NB4 (cell line): ENCODE data around the gene MCTP1.

Experiments
- DNase-seq: peaks from one replicate; pipeline ENCODE4 v3.0.0; 2010; ENCODE audit warnings: low read depth
- H3K4me3 ChIP-seq: one replicate; pipeline ENCODE4 v1.5.1; 2011; ENCODE audit warnings: mild to moderate bottlenecking, low read depth, low read length, moderate library complexity
- MYC ChIP-seq: IDR thresholded peaks from 2 replicates; pipeline ENCODE4 v1.6.1; 2011; ENCODE audit warnings: low read depth, low read length
- POLR2A ChIP-seq: IDR thresholded peaks from 2 replicates; pipeline ENCODE4 v1.6.1; 2011; ENCODE audit warnings: mild to moderate bottlenecking; ENCODE audit not compliant: insufficient read length; ENCODE audit errors: extremely low read depth
- TF ChIP-seq, protein P1 (sequence below): IDR thresholded peaks from 2 replicates; pipeline ENCODE4 v1.6.1; 2011; ENCODE audit warnings: low read depth, low read length
- TF ChIP-seq, protein P2 (sequence below): IDR thresholded peaks from one replicate; pipeline ENCODE4 v1.5.1; 2012; ENCODE audit warnings: low read depth, low read length

MCTP1 gene

DNA sequence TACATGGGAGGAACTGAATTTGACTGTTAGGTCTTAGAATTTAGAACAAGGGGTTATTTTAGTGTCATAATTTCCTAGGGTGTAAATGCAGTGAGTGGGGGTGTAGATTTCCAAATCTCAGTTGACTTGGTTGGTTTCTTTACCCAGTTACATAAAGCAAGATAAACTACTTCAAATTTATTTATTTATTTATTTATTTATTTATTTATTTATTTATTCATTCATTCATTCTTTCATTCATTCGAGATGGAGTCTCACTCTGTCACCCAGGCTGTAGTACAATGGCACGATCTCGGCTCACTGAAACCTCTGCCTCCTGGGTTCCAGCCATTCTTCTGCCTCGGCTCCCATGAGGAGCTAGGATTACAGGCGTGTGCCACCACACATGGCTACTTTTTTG, 466.0 kb downstream of the MCTP1 start:
- TF ChIP-seq, protein P1, sequence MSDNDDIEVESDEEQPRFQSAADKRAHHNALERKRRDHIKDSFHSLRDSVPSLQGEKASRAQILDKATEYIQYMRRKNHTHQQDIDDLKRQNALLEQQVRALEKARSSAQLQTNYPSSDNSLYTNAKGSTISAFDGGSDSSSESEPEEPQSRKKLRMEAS, result no peak
- TF ChIP-seq, protein P2, sequence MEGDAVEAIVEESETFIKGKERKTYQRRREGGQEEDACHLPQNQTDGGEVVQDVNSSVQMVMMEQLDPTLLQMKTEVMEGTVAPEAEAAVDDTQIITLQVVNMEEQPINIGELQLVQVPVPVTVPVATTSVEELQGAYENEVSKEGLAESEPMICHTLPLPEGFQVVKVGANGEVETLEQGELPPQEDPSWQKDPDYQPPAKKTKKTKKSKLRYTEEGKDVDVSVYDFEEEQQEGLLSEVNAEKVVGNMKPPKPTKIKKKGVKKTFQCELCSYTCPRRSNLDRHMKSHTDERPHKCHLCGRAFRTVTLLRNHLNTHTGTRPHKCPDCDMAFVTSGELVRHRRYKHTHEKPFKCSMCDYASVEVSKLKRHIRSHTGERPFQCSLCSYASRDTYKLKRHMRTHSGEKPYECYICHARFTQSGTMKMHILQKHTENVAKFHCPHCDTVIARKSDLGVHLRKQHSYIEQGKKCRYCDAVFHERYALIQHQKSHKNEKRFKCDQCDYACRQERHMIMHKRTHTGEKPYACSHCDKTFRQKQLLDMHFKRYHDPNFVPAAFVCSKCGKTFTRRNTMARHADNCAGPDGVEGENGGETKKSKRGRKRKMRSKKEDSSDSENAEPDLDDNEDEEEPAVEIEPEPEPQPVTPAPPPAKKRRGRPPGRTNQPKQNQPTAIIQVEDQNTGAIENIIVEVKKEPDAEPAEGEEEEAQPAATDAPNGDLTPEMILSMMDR, result no peak
- DNase-seq, result no peak
- no peak overlapping the region for H3K4me3 ChIP-seq

DNA sequence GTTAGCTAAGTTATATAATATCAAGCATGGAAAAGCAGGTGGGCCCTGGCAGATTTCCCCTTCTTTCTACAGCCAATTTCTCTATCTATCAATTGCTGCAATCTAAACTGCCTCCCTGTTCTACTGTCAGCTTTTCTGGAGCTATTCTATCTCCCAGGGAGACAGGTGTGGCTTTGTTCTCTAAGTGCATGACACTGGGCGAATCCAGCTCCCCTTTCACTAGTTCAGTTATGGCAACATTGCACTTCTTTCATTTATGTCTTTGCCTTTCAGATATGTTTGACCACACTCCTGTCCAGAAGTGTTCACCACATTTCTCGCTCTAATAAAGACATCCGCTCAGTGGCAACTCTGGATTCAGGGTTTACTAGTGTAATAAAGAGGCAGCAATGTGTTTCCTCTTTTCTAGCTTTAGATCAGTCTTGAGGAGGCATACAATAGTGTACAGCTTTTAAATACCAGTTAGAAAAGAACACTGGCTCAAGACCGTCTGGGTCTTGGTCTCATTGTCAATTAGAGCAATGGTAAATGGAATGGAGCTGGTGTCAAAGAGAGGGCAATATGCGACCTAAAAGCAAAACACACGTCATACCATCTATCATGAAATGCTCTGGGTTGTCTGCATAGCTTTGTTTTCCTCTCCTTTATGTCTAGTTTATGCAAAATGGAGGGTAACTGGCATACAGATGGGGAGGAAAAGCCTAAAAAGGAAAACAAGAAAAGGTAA, 469.4 kb downstream of the MCTP1 start:
- H3K4me3 ChIP-seq, result no peak overlapping the region
- no peak for TF ChIP-seq POLR2A
- TF ChIP-seq, protein P1, result no peak
- no peak for TF ChIP-seq MYC
- TF ChIP-seq, protein P2, result no peak
- no peak for DNase-seq

DNA sequence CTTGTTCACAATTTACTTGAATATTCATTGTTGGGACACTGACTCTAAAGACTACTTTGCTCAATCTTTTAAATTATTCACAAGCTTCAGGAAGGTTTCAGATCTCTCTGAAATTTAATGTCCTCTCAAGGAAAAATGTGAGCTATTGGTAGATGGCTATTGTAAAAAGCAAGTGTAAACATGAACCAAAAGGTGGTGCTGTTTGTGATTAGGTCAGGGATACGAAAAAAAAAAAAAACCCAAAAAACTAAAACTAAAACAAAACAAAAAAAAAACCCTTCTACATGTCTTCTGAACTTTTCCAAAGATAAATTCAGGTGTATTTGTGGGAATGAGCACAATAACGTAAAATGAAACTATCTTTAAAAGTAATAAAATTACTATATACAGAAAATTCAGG, 472.7 kb downstream of the MCTP1 start:
- H3K4me3 ChIP-seq, result no peak overlapping the region
- TF ChIP-seq, protein P1, result no peak
- TF ChIP-seq, protein P2, result no peak
- TF ChIP-seq MYC, result no peak
- DNase-seq, result no peak

DNA sequence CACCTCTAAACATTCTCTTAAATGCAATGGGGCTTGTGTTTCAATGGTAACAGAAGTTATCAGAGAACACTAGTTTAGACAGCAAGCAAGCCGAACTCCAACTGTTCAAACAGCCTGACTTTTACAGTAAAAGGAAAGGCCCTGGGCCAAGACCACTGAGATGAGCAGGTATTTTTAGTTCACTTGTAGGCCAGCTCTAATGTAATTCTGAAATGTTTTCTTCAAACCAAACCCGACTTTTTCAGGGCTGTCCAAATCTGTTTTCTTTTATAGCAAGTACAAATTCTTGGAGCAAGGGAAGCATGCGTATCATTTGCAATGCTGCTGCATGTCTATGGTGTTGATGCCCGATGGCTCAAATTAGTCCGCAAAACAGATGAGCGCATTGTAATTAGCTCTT, 473.6 kb downstream of the MCTP1 start:
- TF ChIP-seq POLR2A (no peak), MYC (no peak)
- TF ChIP-seq, protein P2, result no peak
- TF ChIP-seq, protein P1, result no peak
- no peak overlapping the region for H3K4me3 ChIP-seq
- no peak for DNase-seq

DNA sequence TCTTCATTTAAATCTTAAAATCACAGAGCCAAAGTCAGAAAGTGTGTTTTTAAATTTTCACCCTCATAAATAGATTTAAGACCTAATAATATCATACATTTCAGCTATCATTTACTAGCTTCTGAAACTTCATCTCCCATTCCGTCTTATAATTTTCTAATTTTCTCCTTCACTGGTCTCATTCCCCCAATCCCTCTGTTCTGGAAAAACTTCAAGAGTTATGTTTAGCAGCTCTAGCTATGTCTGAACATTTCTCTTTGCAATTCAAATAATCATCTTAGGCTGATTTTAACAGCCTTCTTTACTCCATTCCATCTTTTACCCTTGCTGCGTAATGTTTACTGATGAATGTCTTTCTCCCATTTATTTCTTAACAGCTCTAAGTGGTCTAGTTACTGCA, 474.0 kb downstream of the MCTP1 start:
- H3K4me3 ChIP-seq, result no peak overlapping the region
- TF ChIP-seq, protein P2, result no peak
- TF ChIP-seq POLR2A (no peak), MYC (no peak)
- TF ChIP-seq, protein P1, result no peak

DNA sequence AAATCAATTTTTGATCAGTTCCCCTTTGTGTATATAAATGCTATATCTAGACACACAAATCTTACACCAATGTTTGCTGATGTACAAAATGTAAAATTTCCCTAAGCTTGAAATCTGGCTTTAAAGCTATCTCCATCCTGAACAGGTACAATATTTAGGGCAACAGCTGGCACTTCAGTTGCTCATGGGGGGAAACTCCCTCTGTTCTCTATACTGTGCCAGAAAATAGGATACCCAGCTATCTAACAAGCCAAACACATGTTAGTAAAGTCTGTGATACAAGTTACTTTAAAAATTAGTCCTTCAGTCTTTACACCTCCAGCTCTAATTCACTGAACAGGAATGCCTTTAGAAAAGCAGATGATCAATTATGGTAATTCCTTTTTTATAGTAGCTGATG, 474.6 kb downstream of the MCTP1 start:
- DNase-seq, result no peak
- TF ChIP-seq, protein P2, result no peak
- TF ChIP-seq, protein P1, result no peak
- no peak for TF ChIP-seq POLR2A
- no peak for TF ChIP-seq MYC
- no peak overlapping the region for H3K4me3 ChIP-seq

More for the DNA sequence above, 474.0 kb downstream of the MCTP1 start:
- no peak for DNase-seq
